Upper lobe of right lung (tissue), 1 donor: ENCODE results near the gene NYAP2. TPM values are rescaled to one million over a fixed set of nuclear protein-coding genes. Genes with fewer than 3 reads are reported as not detected.
A peak's percentile ranks its signal among the peaks of the same experiment; 100 is the strongest.

Experiments used
- ATAC-seq: fragments of 200-7000 bp; cut with Tn5 transposase; one replicate; pipeline ENCODE4 v1.9.1; 2020; ENCODE audit warnings: mild to moderate bottlenecking, moderate library complexity
- DNase-seq: peaks from one replicate; pipeline ENCODE4 v3.0.0-alpha.2; 2020
- H3K27ac ChIP-seq: fragments of 200-600 bp; one replicate; pipeline ENCODE4 v1.8.0; 2022
- H3K27me3 ChIP-seq: fragments of 200-600 bp; one replicate; pipeline ENCODE4 v1.8.0; 2022; ENCODE audit warnings: mild to moderate bottlenecking
- H3K36me3 ChIP-seq: fragments of 200-600 bp; one replicate; pipeline ENCODE4 v1.8.0; 2022
- H3K4me1 ChIP-seq: fragments of 200-600 bp; one replicate; pipeline ENCODE4 v1.8.0; 2022
- H3K4me3 ChIP-seq: fragments of 200-600 bp; one replicate; pipeline ENCODE4 v1.8.0; 2022; ENCODE audit warnings: mild to moderate bottlenecking
- H3K9me3 ChIP-seq: fragments of 200-600 bp; one replicate; pipeline ENCODE4 v1.8.0; 2022
- CTCF ChIP-seq: fragments of 200-600 bp; IDR thresholded peaks from one replicate; pipeline ENCODE4 v1.8.0; 2022; ENCODE audit warnings: antibody characterized with exemption
- intact Hi-C: fragments of 100-400 bp; cut with DNase I; formaldehyde crosslinking; loops from one replicate; pipeline ENCODE4 v1.11.0; 2022
- total RNA-seq: library from RNA; stranded (reverse); fragmentation: NEBNext Ultra II Directional; extraction: Animal tissue kit (Norgen Biotek cat#: 25700); gene quantifications from one replicate; pipeline ENCODE4 v1.2.1, GENCODE V29; 2021
- donor health status: DM: no; HTN: yes; CAD: no; lungs with severe emphysema.

The NYAP2 gene
- total RNA-seq, 1 donor from 2014 or later: 0.93 TPM

GRCh38 chr2:225660262-225661131 lies 261.0 kb downstream of the NYAP2 start:
- H3K27me3 ChIP-seq: peaks cover 3% of the 10 kb centered on the region
- no peak overlapping the region for H3K4me3 ChIP-seq
- H3K27ac ChIP-seq: no peak overlapping the region
- no peaks in the 10 kb centered on the region for H3K36me3 ChIP-seq
- DNase-seq: peak; percentile 79
- ATAC-seq: peak; percentile 86
- H3K9me3 ChIP-seq: no peaks in the 10 kb centered on the region
- TF ChIP-seq CTCF: peak; percentile 86
- no peaks in the 10 kb centered on the region for H3K4me1 ChIP-seq
- intact Hi-C loops: no loop called here

- Histone ChIP-seq H3K9me3 (no peaks in the 10 kb centered on the region), H3K27me3 (peaks cover 3% of the 10 kb centered on the region), H3K4me1 (no peaks in the 10 kb centered on the region), H3K36me3 (no peaks in the 10 kb centered on the region), H3K4me3 (no peak overlapping the region), H3K27ac (no peak overlapping the region)
- intact Hi-C loops: no loop called here
- DNase-seq (no peak), ATAC-seq (no peak)
- no peak for TF ChIP-seq CTCF
Observed at GRCh38 chr2:225662101-225662500, 262.6 kb downstream of the NYAP2 start.

GRCh38 chr2:225667445-225667844 lies 267.9 kb downstream of the NYAP2 start:
- DNase-seq: no peak
- H3K27me3 ChIP-seq: peaks cover 3% of the 10 kb centered on the region
- H3K4me1 ChIP-seq: no peaks in the 10 kb centered on the region
- H3K27ac ChIP-seq: no peak overlapping the region
- H3K9me3 ChIP-seq: no peaks in the 10 kb centered on the region
- ATAC-seq: no peak
- TF ChIP-seq CTCF: no peak
- intact Hi-C loops: no loop called here
- H3K4me3 ChIP-seq: no peak overlapping the region
- H3K36me3 ChIP-seq: no peaks in the 10 kb centered on the region

- H3K27me3 ChIP-seq: peaks cover 3% of the 10 kb centered on the region
- no peak overlapping the region for H3K4me3 ChIP-seq
- ATAC-seq: peak; percentile 80
- H3K27ac ChIP-seq: no peak overlapping the region
- no peaks in the 10 kb centered on the region for H3K4me1 ChIP-seq
- peak; percentile 66 for TF ChIP-seq CTCF
- no peaks in the 10 kb centered on the region for H3K9me3 ChIP-seq
- H3K36me3 ChIP-seq: no peaks in the 10 kb centered on the region
- intact Hi-C loops: no loop called here
- no peak for DNase-seq
Observed at GRCh38 chr2:225668606-225669266, 269.2 kb downstream of the NYAP2 start.

- DNase-seq (no peak), ATAC-seq (no peak)
- Histone ChIP-seq H3K4me1 (no peaks in the 10 kb centered on the region), H3K4me3 (no peak overlapping the region), H3K36me3 (no peaks in the 10 kb centered on the region), H3K9me3 (no peaks in the 10 kb centered on the region), H3K27ac (no peak overlapping the region), H3K27me3 (no peaks in the 10 kb centered on the region)
- intact Hi-C loops: no loop called here
- peak; percentile 42 for TF ChIP-seq CTCF
Observed at GRCh38 chr2:225670111-225670974, 270.8 kb downstream of the NYAP2 start.
